IMR-90 (cell line): Measurements from ENCODE around the gene SPOUT1. TPM values are rescaled to one million over a fixed set of nuclear protein-coding genes. Genes with fewer than 3 reads are reported as not detected.

Experiments
- ATAC-seq: fragments of 200-7000 bp; cut with Tn5 transposase; 2 replicates; pipeline ENCODE4 v1.9.1; 2020; ENCODE audit warnings: low read depth, mild to moderate bottlenecking, moderate library complexity
- BruUV-seq: library from RNA; stranded (reverse); fragments of 400-500 nt; replicated peaks from 2 replicates; lab custom pipeline; 2021; lab: Mats Ljungman, UMichigan
- CTCF ChIA-PET: fragments of 300-600 bp; formaldehyde crosslinking; extraction: SDS; loops from one replicate; lab custom pipeline; 2021; ENCODE audit warnings: antibody characterized with exemption; lab: Yijun Ruan, JAX
- POLR2A ChIA-PET: fragments of 300-600 bp; sonication (Branson Sonifier 250); formaldehyde crosslinking; loops from one replicate; lab custom pipeline; 2022; ENCODE audit warnings: antibody characterized with exemption; ENCODE audit not compliant: unreplicated experiment; lab: Charles Lee
- DNase-seq: peaks from one replicate; pipeline ENCODE4 v3.0.0; 2013
- H2AFZ ChIP-seq: replicated peaks from 2 replicates; pipeline ENCODE3; 2013; ENCODE audit warnings: low read length, mild to moderate bottlenecking; ENCODE audit not compliant: poor library complexity
- H2AK5ac ChIP-seq: 2 replicates; pipeline ENCODE4 v1.6.1; 2013; ENCODE audit warnings: low read depth, low read length, inconsistent platforms
- H2AK9ac ChIP-seq: replicated peaks from 2 replicates; pipeline ENCODE3; 2013; ENCODE audit warnings: mild to moderate bottlenecking, low read depth, low read length, moderate library complexity; ENCODE audit not compliant: poor library complexity
- H2BK120ac ChIP-seq: 2 replicates; pipeline ENCODE4 v1.6.1; 2013; ENCODE audit warnings: low read depth, low read length, inconsistent platforms
- H2BK15ac ChIP-seq: 3 replicates; pipeline ENCODE4 v1.6.1; 2013; ENCODE audit warnings: low read depth, low read length, inconsistent platforms
- H2BK20ac ChIP-seq: 2 replicates; pipeline ENCODE4 v1.6.1; 2013; ENCODE audit warnings: low read depth, mild to moderate bottlenecking, inconsistent platforms, low read length, moderate library complexity
- H2BK5ac ChIP-seq: 2 replicates; pipeline ENCODE4 v1.6.1; 2013; ENCODE audit warnings: mild to moderate bottlenecking, low read depth, low read length, inconsistent platforms; ENCODE audit not compliant: poor library complexity, severe bottlenecking
- H3K14ac ChIP-seq: replicated peaks from 2 replicates; pipeline ENCODE4 v1.6.1; 2013; ENCODE audit warnings: low read depth, low read length, inconsistent platforms
- H3K18ac ChIP-seq: 2 replicates; pipeline ENCODE4 v1.6.1; 2013; ENCODE audit warnings: low read depth, low read length, control low read depth
- H3K23ac ChIP-seq: 2 replicates; pipeline ENCODE4 v1.6.1; 2013; ENCODE audit warnings: low read depth, low read length, inconsistent platforms
- H3K27ac ChIP-seq: 2 replicates; pipeline ENCODE4 v1.5.1; 2013; ENCODE audit warnings: mild to moderate bottlenecking, control low read depth, low read length; ENCODE audit not compliant: insufficient read depth
- H3K27me3 ChIP-seq: 2 replicates; pipeline ENCODE4 v1.6.1; 2013; ENCODE audit warnings: low read length; ENCODE audit not compliant: control insufficient read depth, insufficient read depth
- H3K36me3 ChIP-seq: 2 replicates; pipeline ENCODE4 v1.6.1; 2013; ENCODE audit warnings: low read length, mixed read lengths; ENCODE audit not compliant: control insufficient read depth, insufficient read depth
- H3K4ac ChIP-seq: 2 replicates; pipeline ENCODE4 v1.6.1; 2013; ENCODE audit warnings: low read depth, low read length, inconsistent platforms
- H3K4me1 ChIP-seq: 2 replicates; pipeline ENCODE4 v1.6.1; 2013; ENCODE audit warnings: low read length, mixed read lengths; ENCODE audit not compliant: control insufficient read depth, insufficient read depth
- H3K4me2 ChIP-seq: 2 replicates; pipeline ENCODE4 v1.6.1; 2013; ENCODE audit warnings: low read depth, mild to moderate bottlenecking, control low read depth, low read length, moderate library complexity
- H3K4me3 ChIP-seq: 2 replicates; pipeline ENCODE4 v1.5.1; 2013; ENCODE audit warnings: low read depth, mild to moderate bottlenecking, control low read depth, low read length, moderate library complexity; ENCODE audit not compliant: insufficient read depth
- H3K56ac ChIP-seq: 2 replicates; pipeline ENCODE4 v1.6.1; 2013; ENCODE audit warnings: low read length, inconsistent platforms; ENCODE audit not compliant: insufficient read depth; ENCODE audit errors: extremely low read depth
- H3K79me1 ChIP-seq, 2 experiments: 2 replicates each; pipeline ENCODE4 v1.6.1; 2013; ENCODE audit warnings: low read length in 2 of 2, inconsistent platforms in 1 of 2, low read depth in 1 of 2
- H3K9ac ChIP-seq: 2 replicates; pipeline ENCODE4 v1.6.1; 2013; ENCODE audit warnings: low read depth, low read length, control low read depth
- H3K9me1 ChIP-seq: 2 replicates; pipeline ENCODE4 v1.6.1; 2013; ENCODE audit warnings: low read length, inconsistent platforms; ENCODE audit not compliant: insufficient read depth
- H3K9me3 ChIP-seq: 2 replicates; pipeline ENCODE4 v1.6.1; 2013; ENCODE audit warnings: low read length; ENCODE audit not compliant: control insufficient read depth, insufficient read depth
- H4K20me1 ChIP-seq: 2 replicates; pipeline ENCODE4 v1.6.1; 2013; ENCODE audit warnings: low read length, inconsistent platforms; ENCODE audit not compliant: insufficient read depth
- H4K5ac ChIP-seq: 2 replicates; pipeline ENCODE4 v1.6.1; 2013; ENCODE audit warnings: mild to moderate bottlenecking, low read depth, low read length, control low read depth
- H4K8ac ChIP-seq, 2 experiments: 2 replicates each; pipeline ENCODE4 v1.6.1; 2013; ENCODE audit warnings: low read depth in 2 of 2, low read length in 2 of 2, control low read depth in 1 of 2, inconsistent platforms in 1 of 2
- H4K91ac ChIP-seq: 2 replicates; pipeline ENCODE4 v1.6.1; 2013; ENCODE audit warnings: low read depth, low read length, inconsistent platforms; ENCODE audit not compliant: insufficient read depth
- BHLHE40 ChIP-seq: fragments of 150-350 bp; IDR thresholded peaks from 2 replicates; pipeline ENCODE4 v1.6.1; 2016; ENCODE audit warnings: mild to moderate bottlenecking, low read depth, low read length
- CEBPB ChIP-seq: IDR thresholded peaks from 2 replicates; pipeline ENCODE4 v1.6.1; 2012; ENCODE audit warnings: low read depth, low read length, improper control_type of control experiment
- CHD1 ChIP-seq: IDR thresholded peaks from 2 replicates; pipeline ENCODE4 v1.6.1; 2012; ENCODE audit warnings: low read depth, low read length, improper control_type of control experiment
- FOS ChIP-seq: fragments of 150-350 bp; IDR thresholded peaks from 2 replicates; pipeline ENCODE4 v1.6.1; 2016; ENCODE audit warnings: low read depth, low read length
- MAFK ChIP-seq: IDR thresholded peaks from 2 replicates; pipeline ENCODE4 v1.6.1; 2012; ENCODE audit warnings: low read depth, low read length, improper control_type of control experiment
- MXI1 ChIP-seq: IDR thresholded peaks from 2 replicates; pipeline ENCODE4 v1.6.1; 2012; ENCODE audit warnings: low read depth, mild to moderate bottlenecking, low read length, moderate library complexity, borderline replicate concordance
- NFE2L2 ChIP-seq: fragments of 150-350 bp; IDR thresholded peaks from 2 replicates; pipeline ENCODE4 v1.6.1; 2016; ENCODE audit warnings: low read depth, mild to moderate bottlenecking, low read length
- POLR2A ChIP-seq: IDR thresholded peaks from 2 replicates; pipeline ENCODE4 v1.6.1; 2012; ENCODE audit warnings: mild to moderate bottlenecking, low read depth, low read length
- RCOR1 ChIP-seq: IDR thresholded peaks from 2 replicates; pipeline ENCODE4 v1.6.1; 2012; ENCODE audit warnings: mild to moderate bottlenecking, low read length, improper control_type of control experiment; ENCODE audit not compliant: insufficient replicate concordance
- RFX5 ChIP-seq: IDR thresholded peaks from 2 replicates; pipeline ENCODE4 v1.8.0; 2012; ENCODE audit warnings: low read depth, mild to moderate bottlenecking, low read length, moderate library complexity
- WGBS, 2 experiments: methylation state at CpG; one replicate each; pipeline versions ENCODE4 v1.1.5 to v1.1.7; 2013; ENCODE audit warnings: missing lambda C conversion rate in 2 of 2; ENCODE audit not compliant: insufficient read length in 1 of 2; ENCODE audit errors: extremely low coverage in 2 of 2; 5-methylcytosine and 5-hydroxymethylcytosine counted together
- dilution Hi-C: fragments of 300-500 bp; cut with HindIII; formaldehyde crosslinking; loops from one replicate; pipeline ENCODE4 v1.14.3; 2018; ENCODE audit warnings: low sequenced_read_pairs; ENCODE audit not compliant: unreplicated experiment
- in situ Hi-C: fragments of 300-500 bp; cut with MboI; formaldehyde crosslinking; loops from 3 replicates; pipeline ENCODE4 v1.14.3; 2019; ENCODE audit warnings: low sequenced_read_pairs, inconsistent platforms, mixed read lengths
- intact Hi-C: fragments of 100-400 bp; cut with micrococcal nuclease; formaldehyde crosslinking; loops from 2 replicates; pipeline ENCODE4 v1.10.0; 2022
- polyA plus RNA-seq, 3 experiments: library from polyadenylated mRNA; depleted of rRNA; stranded (reverse); fragments of >200 nt; gene quantifications; 2 replicates each; pipeline ENCODE4 v1.2.3, GENCODE V29; 2012; ENCODE audit warnings: low replicate concordance in 1 of 3
- total RNA-seq: library from RNA; depleted of rRNA; stranded (reverse); fragments of >200 nt; gene quantifications from 2 replicates; pipeline ENCODE4 v1.2.3, GENCODE V29; 2012
- TF ChIP-seq, protein P1 (sequence below): fragments of 150-350 bp; IDR thresholded peaks from 2 replicates; pipeline ENCODE4 v1.6.1; 2017; ENCODE audit warnings: mild to moderate bottlenecking, antibody characterized with exemption, low read length, low read depth
- TF ChIP-seq, protein P2 (sequence below): fragments of 150-350 bp; IDR thresholded peaks from 2 replicates; pipeline ENCODE4 v1.6.1; 2016; ENCODE audit warnings: low read depth, mild to moderate bottlenecking, low read length, moderate library complexity, borderline replicate concordance
- TF ChIP-seq, protein P3 (sequence below): conservative IDR thresholded peaks from 2 replicates; pipeline ENCODE4 v1.5.1; 2012; ENCODE audit warnings: mild to moderate bottlenecking, low read depth, low read length, improper control_type of control experiment

The SPOUT1 gene
- total and polyA plus RNA-seq, 2 of the 4 experiments (the other 2 are of a cell fraction) = 17.9 to 27.8 TPM

DNA sequence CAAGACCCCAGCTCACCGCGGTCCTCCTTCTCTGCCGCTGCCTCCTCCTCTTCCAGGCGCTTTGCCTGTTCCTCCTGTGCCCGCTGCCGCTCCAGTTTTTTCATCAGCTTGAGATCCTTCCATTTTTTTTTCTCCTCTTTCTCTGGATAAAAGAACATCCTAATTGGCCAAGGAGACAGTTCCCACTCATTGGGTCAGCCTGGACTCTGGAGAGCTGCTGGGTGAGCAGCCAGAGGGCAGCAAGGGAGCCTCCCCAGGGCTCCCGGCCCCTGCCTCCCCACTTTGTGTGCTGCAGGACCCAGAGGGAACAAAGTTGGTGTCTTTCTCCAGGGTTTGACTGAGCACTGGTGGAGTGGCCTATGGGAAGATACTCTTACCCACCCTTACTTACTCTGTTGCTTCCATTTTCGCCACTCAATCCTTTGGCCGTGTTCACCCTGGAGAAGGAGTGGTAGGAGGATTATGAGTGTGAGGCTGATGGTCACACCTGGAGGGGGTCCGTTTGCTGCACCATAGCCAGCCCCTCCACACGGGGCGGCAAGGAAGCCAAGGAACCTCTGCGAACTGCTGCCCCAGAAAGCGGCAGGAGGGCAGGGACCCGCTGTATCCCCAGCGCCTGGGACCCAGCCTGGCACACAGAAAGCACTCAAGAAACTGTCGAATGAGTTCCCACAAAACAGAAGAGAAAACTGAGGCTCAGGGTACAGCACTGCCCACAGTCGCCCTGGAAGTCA, 708 bp downstream of the SPOUT1 start (continued):
- TF ChIP-seq RCOR1 = no peak

DNA sequence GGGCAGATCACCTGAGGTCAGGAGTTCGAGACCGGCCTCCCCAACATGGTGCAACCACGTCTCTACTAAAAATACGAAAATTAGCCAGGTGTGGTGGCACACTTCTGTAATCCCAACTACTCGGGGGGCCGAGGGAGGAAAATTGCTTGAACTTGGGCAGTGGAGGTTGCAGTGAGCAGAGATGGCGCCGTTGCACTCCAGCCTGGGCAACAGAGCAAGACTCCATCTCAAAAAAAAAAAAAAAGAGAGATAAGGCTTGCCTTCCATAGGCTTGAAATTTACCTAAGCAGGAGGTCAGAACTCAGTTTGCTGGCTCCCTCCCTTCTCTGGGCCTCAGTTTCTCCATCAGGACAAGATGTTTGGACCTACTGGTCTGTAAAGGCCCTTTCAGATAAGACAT, 1.3 kb downstream of the SPOUT1 start:
- Histone ChIP-seq H3K56ac (no peak overlapping the region), H4K5ac (no peak overlapping the region), H2AFZ (no peak overlapping the region), H3K18ac (no peak overlapping the region), H2BK20ac (no peak overlapping the region), H3K9me3 (no peaks in the 10 kb centered on the region), H3K4ac (no peak overlapping the region; the same call in 1 of the 2 replicates), H3K79me1 (peaks cover 23% of the 10 kb centered on the region in 2 experiments), H2BK15ac (no peak overlapping the region), H2AK9ac (peak overlapping the region; percentile 95), H3K9ac (no peak overlapping the region), H4K20me1 (peaks cover 3% of the 10 kb centered on the region; the same call in 1 of the 2 replicates), H3K4me2 (peak overlapping the region; percentile 96; the same call in 1 of the 2 replicates), H4K91ac (no peak overlapping the region), H3K23ac (no peak overlapping the region), H2BK5ac (no peak overlapping the region), H3K27ac (no peak overlapping the region), H3K27me3 (no peaks in the 10 kb centered on the region), H3K36me3 (peaks cover 35% of the 10 kb centered on the region), H3K14ac (no peak overlapping the region), H2BK120ac (no peak overlapping the region), H3K4me1 (peaks cover 5% of the 10 kb centered on the region; the same call in 1 of the 2 replicates), H3K9me1 (no peaks in the 10 kb centered on the region; the same call in 1 of the 2 replicates), H4K8ac (no peak overlapping the region), H2AK5ac (no peak overlapping the region), H3K4me3 (no peak overlapping the region)
- POLR2A ChIA-PET = no interaction called here
- CTCF ChIA-PET = interaction anchor here (0.8 to 3.2 kb wide), 2 partner anchors 10 to 100 kb away, joined by 3 to 11 read pairs; partner anchors contain the start of gene ENDOG
- no CpG with 5 or more reads among the region's 8 CpGs for WGBS, 2 experiments
- dilution Hi-C loops = no loop called here
- no TSS peak for BruUV-seq
- in situ Hi-C loops = no loop called here
- intact Hi-C loops = no loop called here
- DNase-seq (no peak), ATAC-seq (no peak)
- TF ChIP-seq, protein P1, sequence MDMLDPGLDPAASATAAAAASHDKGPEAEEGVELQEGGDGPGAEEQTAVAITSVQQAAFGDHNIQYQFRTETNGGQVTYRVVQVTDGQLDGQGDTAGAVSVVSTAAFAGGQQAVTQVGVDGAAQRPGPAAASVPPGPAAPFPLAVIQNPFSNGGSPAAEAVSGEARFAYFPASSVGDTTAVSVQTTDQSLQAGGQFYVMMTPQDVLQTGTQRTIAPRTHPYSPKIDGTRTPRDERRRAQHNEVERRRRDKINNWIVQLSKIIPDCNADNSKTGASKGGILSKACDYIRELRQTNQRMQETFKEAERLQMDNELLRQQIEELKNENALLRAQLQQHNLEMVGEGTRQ = no peak
- TF ChIP-seq RFX5 (no peak), MAFK (no peak), NFE2L2 (no peak), RCOR1 (no peak), BHLHE40 (no peak), FOS (no peak), CEBPB (no peak), POLR2A (no peak), CHD1 (no peak), MXI1 (no peak)
- TF ChIP-seq, protein P2, sequence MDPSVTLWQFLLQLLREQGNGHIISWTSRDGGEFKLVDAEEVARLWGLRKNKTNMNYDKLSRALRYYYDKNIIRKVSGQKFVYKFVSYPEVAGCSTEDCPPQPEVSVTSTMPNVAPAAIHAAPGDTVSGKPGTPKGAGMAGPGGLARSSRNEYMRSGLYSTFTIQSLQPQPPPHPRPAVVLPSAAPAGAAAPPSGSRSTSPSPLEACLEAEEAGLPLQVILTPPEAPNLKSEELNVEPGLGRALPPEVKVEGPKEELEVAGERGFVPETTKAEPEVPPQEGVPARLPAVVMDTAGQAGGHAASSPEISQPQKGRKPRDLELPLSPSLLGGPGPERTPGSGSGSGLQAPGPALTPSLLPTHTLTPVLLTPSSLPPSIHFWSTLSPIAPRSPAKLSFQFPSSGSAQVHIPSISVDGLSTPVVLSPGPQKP = no peak
- TF ChIP-seq, protein P3, sequence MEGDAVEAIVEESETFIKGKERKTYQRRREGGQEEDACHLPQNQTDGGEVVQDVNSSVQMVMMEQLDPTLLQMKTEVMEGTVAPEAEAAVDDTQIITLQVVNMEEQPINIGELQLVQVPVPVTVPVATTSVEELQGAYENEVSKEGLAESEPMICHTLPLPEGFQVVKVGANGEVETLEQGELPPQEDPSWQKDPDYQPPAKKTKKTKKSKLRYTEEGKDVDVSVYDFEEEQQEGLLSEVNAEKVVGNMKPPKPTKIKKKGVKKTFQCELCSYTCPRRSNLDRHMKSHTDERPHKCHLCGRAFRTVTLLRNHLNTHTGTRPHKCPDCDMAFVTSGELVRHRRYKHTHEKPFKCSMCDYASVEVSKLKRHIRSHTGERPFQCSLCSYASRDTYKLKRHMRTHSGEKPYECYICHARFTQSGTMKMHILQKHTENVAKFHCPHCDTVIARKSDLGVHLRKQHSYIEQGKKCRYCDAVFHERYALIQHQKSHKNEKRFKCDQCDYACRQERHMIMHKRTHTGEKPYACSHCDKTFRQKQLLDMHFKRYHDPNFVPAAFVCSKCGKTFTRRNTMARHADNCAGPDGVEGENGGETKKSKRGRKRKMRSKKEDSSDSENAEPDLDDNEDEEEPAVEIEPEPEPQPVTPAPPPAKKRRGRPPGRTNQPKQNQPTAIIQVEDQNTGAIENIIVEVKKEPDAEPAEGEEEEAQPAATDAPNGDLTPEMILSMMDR = no peak
